NCI-H146 treated with DMSO at 0.1 percent for 48 hours (cell line): ENCODE data around the gene B4GALT2.
A peak's percentile ranks its signal among the peaks of the same experiment; 100 is the strongest.

Experiments used
- DNase-seq: peaks from one replicate; lab custom pipeline; 2025; ENCODE audit not compliant: unreplicated experiment; lab: John Stamatoyannopoulos, UW

The B4GALT2 gene

DNA sequence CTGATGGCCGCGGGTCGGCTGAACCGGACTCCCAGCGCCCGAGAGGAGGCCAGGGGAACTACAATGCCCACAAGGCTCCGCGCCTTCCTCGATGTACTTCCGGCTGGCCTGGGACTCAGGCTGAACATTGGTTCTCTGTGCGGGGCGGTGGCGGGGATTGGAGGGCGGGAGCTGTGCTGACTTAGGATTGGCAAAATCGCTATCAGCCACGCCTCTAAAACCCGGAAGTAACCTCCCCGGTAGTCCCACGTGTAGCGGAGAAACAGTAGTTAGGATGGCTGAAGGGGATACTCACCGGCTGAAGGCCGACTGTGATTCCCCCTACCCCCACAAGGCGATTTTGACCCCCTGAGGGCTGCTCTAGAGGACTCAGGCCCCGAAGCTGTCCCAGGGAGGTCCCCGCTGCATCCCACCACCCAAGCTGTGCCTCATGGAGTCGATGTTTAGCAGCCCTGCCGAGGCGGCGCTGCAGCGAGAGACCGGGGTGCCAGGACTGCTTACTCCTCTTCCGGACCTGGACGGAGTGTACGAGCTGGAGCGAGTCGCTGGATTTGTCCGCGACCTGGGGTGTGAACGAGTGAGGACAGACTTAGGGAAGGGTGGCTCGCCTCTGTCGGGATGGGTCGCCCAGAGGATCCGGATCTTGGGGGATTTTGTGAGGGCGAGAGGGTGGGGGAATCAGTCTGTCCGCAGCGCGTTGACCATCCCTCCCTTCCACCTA is 9.1 kb upstream of the B4GALT2 start, which contains the start of gene DPH2:
TSS of gene DPH2 (plus strand) at position 265 of the 721 bp plus-strand sequence. CDS start at position 431, 166 bp downstream.
- DNase-seq: peak; percentile 75

DNA sequence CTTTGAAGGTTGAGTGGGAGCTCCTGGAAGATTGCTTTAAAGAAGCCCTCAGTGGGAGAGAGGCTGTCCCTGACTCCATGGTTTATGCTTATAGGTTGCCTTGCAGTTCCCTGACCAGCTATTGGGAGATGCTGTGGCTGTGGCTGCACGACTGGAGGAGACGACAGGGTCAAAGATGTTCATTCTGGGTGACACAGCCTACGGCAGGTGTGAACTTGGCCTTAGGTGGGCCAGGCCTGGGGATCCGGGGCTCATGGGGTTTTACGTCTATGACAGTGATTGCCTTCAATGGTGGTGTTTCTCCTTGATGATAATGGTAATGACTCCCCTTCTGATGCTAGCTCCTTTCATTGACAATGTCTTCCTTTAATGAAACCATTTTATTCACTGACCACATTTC is 8.5 kb upstream of the B4GALT2 start:
- no peak for DNase-seq

DNA sequence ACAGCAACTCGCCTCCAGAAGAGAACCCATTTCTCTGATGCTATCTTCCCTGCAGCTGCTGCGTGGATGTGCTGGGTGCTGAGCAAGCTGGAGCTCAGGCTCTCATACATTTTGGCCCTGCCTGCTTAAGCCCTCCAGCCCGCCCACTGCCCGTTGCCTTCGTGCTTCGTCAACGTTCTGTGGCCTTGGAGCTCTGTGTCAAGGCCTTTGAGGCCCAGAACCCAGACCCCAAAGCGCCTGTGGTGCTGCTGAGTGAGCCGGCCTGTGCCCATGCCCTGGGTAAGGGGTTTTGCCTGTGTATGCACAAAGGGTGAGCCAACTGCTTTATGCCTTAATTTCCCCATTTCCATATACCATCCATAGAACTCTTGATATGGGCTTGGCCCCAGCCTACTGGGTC is 8.1 kb upstream of the B4GALT2 start:
- DNase-seq: no peak

DNA sequence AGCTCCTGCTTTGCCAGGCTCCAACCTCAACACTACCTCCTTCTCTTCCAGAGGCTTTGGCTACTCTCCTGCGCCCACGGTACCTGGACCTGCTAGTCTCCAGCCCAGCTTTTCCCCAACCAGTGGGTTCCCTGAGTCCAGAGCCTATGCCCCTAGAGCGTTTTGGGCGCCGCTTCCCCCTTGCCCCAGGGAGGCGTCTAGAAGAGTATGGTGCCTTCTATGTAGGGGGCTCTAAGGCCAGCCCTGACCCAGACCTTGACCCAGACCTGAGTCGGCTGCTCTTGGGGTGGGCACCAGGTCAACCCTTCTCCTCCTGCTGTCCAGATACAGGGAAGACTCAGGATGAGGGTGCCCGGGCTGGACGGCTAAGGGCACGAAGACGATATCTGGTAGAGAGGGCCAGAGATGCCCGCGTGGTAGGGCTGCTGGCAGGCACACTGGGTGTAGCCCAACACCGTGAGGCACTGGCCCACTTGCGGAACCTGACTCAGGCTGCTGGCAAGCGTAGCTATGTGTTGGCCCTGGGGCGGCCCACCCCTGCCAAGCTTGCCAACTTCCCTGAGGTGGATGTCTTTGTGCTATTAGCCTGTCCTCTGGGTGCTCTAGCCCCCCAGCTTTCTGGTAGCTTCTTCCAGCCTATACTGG is 7.6 kb upstream of the B4GALT2 start:
- no peak for DNase-seq

DNA sequence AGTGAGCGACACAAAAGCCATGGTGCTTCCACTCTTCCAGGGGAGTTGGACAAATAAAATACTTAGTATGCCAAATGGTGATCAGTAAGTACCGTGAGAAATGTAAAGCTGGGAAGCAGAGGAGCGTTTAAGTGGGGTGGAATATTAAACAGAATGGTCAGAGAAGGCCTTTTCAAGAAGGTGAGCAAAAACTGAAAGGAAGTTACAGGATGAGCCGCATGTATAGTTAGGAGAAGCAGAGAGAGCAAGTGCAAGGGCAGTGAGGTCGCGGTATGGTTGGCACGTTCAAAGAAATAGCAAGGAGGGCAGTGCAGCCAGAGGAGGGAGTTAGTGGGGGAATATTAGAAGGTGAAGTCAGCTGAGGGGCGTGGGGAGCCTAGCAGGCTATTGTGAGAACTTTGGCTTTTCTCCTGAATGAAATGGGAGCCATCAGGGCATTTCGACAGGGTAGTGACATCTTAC is 5.0 kb upstream of the B4GALT2 start:
- no peak for DNase-seq

DNA sequence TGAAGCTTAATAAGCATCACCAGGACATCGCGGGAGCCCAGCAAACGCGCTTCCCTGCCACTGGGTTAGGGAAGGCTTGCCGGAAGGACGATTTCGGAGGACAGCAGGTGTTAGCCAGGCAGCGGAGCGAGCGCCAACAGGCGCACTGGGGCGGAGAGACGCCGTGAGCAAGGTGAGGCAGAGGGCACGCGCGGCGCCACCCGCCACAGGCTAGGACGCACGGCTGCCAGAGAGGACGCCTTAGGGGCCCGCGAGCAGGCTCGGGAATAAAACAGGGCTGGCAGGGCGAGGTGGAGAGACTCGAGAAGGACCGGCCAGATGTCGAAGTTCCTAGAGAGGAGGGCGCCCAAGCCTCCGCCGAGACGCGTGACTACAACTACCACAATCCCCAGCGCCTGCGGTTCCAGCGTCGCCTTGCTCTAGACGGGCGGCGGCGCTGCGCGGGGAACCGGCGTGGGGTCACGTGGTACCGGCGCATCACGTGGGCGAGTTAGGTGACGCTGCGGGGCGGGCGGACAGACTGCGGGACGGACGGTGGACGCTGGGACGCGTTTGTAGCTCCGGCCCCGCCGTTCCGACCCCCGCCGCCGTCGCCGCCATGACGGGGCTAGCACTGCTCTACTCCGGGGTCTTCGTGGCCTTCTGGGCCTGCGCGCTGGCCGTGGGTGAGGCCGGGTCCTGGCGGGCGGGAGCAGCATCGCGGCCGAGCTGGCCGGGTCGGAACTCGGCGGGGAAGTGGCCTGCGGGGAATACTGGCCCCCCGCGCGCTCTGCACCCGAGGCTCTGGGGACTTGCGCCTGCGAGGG is 4.4 kb upstream of the B4GALT2 start, which contains the start of gene ATP6V0B:
TSS of gene ATP6V0B (plus strand) at position 518 of the 806 bp plus-strand sequence. CDS start at position 599, 81 bp downstream.
- DNase-seq: peak; percentile 75

DNA sequence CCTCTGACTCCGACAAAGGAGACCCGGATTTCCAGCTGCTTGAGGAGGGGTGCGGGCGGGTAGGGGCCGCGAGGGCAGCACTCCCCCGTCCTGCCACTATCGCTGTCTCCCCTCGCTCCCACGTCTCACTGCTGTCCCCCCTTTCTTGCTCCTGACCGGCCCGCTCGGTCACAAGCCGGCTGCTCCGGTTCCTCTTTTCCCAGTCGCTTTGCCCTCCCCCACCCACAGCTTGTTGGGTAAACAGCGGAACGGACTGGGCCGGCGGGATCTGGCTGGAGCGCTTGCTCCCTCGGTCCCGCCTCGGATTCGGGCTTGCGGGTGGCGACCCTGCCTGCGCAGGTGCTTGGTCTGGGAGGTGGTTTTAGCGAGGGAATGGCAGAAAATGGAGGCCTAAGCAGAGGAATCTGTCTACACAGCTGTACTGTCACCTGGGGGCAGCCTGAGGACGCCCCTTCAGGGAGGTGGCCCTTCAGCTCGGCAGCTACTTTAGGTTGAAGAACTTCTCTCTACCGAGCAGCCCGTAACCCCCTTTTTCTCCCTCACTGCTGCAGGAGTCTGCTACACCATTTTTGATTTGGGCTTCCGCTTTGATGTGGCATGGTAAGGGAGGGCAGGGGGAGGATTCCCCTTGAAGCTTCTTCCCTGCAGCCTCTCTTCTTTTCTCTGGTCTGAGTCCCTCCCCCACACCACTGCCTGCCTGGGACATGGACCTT is 3.6 kb upstream of the B4GALT2 start:
- DNase-seq: no peak

DNA sequence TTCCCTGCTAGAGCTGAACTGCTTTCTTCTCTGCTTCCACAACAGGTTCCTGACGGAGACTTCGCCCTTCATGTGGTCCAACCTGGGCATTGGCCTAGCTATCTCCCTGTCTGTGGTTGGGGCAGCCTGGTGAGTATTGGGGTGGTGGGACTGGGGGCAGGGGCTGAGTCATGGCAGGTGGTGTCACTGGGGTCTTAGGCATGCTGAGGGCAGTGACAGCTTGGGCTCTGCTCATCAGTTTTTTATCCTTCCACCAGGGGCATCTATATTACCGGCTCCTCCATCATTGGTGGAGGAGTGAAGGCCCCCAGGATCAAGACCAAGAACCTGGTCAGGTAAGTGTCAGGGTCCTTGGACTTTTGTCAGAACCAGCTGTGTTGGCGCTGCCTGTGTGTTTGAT is 3.0 kb upstream of the B4GALT2 start:
- DNase-seq: no peak

DNA sequence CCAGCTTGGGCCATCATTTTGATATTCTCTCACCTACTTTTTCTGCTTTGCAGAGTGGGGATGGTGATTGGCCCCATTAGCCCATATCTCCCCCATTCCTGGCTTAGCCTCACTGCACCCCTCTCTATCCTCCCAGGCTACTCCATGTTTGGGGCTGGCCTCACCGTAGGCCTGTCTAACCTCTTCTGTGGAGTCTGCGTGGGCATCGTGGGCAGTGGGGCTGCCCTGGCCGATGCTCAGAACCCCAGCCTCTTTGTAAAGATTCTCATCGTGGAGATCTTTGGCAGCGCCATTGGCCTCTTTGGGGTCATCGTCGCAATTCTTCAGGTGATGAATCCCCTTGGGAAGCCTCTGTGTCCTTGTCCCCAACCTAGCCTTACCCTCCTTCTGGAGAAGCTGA is 2.1 kb upstream of the B4GALT2 start:
- DNase-seq: no peak

DNA sequence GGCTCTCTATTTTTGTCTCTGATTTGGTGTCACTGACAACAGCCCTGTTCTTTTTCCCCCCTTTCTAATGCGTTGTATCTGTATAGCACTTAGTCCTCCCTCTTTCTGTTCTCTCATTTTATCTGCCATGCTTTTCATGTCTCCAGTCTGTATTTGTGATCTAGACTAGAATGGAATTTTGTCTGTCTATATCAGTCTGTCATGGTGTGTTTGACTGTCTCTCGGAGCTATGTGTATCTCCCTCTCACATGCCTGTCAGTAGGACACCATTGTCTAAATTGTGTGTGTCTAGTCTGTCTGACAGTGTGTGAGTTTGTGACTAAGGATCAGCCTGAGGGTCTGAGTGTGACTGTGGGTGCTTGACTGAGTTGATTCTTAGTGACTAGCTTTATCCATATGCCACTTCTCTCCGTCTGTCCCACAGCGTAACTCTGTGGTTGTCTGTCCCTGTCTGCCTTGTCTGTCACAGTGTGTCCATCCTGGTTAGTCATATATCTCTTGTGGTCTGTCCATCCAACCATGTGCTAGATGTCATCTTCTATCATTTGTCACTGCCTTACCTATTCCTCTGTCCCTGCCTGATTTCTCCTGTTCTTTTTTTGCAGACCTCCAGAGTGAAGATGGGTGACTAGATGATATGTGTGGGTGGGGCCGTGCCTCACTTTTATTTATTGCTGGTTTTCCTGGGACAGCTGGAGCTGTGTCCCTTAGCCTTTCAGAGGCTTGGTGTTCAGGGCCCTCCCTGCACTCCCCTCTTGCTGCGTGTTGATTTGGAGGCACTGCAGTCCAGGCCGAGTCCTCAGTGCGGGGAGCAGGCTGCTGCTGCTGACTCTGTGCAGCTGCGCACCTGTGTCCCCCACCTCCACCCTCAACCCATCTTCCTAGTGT is 1.4 kb upstream of the B4GALT2 start:
- DNase-seq: no peak

DNA sequence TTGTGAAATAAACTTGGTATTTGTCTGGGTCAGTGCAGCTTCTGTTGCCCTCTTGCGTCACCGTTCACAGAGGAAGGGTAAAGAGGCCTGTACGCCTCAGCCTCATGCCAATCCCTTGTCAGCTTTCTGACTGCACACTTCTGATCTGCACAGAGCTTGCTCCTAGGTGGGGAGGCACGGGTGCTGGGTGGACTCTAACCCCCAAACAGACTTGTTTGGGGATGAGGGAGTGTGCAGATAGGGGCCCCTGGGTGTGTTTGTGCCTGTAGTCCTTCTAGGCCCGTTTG is 803 bp upstream of the B4GALT2 start:
- DNase-seq: no peak

DNA sequence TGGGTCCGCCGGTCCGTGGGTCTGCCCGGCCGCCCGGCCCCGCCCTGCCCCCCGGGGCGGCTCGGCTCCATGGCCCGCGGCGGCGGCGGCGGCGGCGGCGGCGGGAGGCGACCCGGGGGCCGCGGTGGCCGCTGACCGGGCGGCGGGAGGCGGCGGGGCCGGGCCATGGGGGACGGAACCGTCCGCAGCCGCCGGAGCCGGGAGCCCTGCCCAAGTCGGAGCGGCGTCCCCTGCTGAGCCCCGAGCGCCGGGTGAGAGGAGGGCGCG is 184 bp downstream of the B4GALT2 start:
- DNase-seq: no peak

DNA sequence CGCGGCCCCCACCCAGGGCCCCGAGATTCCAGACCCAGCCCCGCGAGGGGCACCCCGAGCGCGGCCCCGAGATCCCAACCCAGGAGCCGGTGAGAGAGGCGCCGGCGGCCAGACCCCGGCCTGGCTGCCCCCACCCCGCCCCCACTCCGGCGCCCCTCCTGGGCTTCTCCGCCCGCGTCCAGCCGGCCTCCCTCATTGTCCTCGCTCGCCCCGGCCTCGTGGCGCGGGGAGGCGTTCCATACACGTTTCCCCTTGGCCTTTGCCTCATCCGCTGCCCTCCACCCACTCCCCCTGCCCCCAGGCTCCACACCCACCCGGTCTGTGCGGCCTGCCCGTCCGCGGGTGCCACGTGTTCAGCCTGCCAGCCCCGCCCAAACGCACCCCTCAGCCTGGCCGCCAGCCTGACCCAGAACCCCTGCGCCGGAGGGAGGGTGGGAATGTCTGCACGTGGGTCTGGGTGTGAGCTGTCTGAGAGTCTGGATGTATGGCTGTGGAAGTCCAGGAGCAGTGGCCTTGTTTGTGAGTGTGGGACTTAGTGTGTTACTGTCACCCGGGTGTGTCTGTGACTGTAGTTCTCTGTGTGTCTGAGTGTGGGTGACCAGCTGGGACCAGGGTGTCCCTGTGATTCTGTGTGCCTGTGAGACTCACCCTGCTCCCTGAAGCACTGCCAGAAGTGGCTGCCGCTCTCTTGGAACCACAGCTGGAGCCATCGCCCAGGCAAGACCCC is 681 bp downstream of the B4GALT2 start:
- no peak for DNase-seq

DNA sequence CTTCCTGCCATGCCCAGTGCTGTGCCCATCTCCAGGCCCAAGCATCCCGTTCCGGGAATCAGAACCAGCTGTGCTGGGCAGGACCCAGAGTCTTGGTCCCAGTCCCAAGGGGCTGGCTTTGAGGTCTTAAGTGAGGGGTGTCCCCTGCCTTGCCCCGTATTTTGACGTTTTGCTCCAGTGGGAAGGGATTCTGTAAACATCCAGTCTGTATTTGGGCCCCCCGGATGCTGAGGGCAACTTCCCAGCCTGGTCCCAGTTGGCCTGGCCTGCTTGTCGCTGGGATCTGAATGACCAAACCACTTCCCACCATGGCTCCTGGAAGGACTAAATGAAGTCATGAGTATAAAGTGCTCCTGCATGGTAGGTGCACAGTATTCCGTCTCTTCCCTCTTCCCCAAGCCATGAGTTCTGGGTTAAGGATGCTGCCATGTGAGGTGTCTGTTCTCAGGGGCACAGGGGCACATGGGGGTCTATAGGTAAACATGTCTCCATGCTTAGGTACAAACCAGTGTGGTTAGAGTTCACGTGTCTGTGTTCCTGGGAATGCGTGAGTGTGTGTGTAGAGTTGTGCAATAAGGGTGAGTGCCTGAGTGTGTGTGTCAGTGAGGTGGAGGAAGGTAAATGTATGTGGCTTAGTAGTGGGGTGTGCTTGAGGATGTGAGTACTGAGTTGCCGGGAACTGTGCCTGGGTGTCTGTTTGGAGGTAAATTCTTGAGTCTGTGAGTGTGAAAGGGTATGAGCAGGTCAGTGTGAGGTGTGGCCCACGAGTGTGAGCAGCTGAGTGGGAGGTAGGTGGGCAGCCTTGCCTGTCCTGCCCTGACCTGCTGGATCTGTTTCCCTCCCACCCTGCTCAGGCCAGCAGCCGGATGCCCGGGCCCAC is 1.5 kb downstream of the B4GALT2 start:
- DNase-seq: no peak

DNA sequence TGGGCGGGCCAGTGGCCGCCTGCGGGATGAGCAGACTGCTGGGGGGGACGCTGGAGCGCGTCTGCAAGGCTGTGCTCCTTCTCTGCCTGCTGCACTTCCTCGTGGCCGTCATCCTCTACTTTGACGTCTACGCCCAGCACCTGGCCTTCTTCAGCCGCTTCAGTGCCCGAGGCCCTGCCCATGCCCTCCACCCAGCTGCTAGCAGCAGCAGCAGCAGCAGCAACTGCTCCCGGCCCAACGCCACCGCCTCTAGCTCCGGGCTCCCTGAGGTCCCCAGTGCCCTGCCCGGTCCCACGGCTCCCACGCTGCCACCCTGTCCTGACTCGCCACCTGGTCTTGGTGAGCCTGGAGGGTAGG is 2.1 kb downstream of the B4GALT2 start:
- no peak for DNase-seq

DNA sequence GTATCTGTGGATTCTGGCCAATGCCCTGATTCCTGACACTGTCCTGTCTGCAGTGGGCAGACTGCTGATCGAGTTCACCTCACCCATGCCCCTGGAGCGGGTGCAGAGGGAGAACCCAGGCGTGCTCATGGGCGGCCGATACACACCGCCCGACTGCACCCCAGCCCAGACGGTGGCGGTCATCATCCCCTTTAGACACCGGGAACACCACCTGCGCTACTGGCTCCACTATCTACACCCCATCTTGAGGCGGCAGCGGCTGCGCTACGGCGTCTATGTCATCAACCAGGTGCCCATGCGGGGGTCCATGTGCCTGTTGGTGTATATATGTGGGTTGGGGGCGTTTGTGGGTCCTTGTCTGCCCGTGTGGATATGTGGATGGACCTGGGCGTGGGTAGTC is 2.6 kb downstream of the B4GALT2 start:
- DNase-seq: no peak

DNA sequence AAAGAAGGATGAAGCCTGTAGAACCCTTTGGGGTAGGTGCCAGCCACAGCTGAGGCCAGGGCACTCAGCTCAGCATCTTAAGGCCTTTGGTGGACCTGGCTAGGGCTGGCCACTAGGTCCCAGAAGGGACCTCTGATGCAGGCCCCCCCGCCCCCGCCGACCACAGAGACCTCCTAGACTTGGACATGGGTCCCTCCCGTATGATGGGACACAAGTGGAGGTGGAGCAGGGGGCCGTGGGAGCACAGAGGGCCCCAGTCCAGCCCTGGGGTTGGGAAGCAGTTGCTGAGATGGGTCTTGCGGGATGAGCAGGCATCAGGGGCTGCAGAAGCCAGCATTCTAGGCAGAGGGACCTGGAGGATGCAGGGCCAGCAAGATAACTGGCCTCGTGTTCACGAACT is 3.2 kb downstream of the B4GALT2 start:
- no peak for DNase-seq

DNA sequence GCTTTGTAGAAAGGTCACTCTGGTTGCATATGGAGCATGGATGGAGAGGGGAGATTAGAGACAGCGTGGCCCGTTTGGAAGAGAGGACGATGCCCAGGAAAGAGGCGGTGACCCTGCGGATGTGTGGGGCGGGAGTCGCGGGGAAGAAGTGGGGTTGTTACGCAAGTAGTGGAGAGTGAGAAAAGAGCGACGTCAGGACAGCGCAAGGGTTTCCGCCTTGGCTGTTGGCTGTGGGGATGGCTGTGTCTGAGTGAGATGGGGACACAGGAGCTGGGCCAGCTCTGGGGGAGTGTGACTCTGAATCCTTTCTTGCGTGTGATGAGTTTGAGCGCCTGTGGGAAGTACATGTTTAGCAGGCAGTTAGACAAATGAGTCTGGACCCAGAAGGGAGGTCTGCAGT is 3.8 kb downstream of the B4GALT2 start:
- no peak for DNase-seq

DNA sequence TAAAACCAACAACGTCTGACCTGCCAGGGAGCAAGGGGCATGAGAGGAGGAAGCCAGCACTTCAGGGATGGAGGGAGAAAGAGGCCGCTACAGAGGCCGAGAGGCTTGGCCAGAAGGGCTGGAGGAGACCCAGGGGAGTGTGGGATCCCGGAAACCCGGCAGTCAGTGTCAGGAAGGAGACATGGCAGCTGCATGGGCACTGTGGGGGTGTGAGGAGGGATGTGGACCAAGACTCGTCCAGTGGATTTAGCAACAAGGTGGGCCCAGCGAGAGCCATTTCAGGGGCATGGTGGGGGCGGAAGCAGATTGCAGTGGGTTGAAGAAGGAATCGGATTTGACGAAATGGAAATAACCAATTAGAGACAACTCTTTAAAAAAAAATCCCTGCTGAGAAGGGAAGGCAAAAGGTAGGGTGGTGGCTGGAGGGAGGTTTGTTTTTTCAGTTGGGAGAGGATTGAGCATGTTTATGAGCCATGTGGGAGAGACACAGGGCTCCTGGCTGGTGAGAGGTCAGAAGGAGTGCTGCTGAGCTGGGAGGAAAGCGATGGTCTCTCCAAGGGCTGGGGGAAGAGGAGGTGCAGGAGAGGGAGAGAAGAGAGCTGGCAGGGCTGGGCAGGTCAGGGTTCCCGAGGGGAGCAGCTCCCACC is 4.4 kb downstream of the B4GALT2 start:
- DNase-seq: no peak
